Naive thymus-derived CD4-positive, alpha-beta T cell (primary cell): ENCODE data around the gene IL1RAPL2. TPM values are rescaled to one million over a fixed set of nuclear protein-coding genes. Genes with fewer than 3 reads are reported as not detected.

Source experiments
- ATAC-seq: fragments of 150-1000 bp; cut with Tn5 transposase; 2 replicates; pipeline ENCODE4 v1.10.0; 2021; ENCODE audit warnings: mild to moderate bottlenecking, moderate library complexity
- CTCF ChIA-PET: fragments of 350-600 bp; sonication (Branson Sonifier 250); formaldehyde crosslinking; loops from one replicate; lab custom pipeline; 2021; ENCODE audit warnings: antibody characterized with exemption; lab: Charles Lee
- POLR2A ChIA-PET: fragments of 350-600 bp; sonication (Branson Sonifier 250); formaldehyde crosslinking; loops from one replicate; lab custom pipeline; 2021; ENCODE audit warnings: antibody characterized with exemption, inconsistent platforms; lab: Charles Lee
- DNase-seq, 9 donors: peaks; one replicate each; pipeline versions ENCODE4 v3.0.0 to v3.0.0-alpha.2; 2020 to 2022; ENCODE audit warnings: mixed read lengths in 1 of 9
- H3K27ac ChIP-seq: one replicate; pipeline ENCODE4 v1.7.0; 2013; ENCODE audit warnings: mild to moderate bottlenecking, low read depth, low read length, moderate library complexity
- H3K27me3 ChIP-seq, 2 donors: one replicate each; pipeline ENCODE4 v1.7.0; 2013; ENCODE audit warnings: low read length in 2 of 2, mild to moderate bottlenecking in 2 of 2, moderate library complexity in 2 of 2; ENCODE audit not compliant: control insufficient read depth in 2 of 2, insufficient read depth in 2 of 2
- H3K36me3 ChIP-seq, 3 experiments: 1 replicate in 2 of 3; 2 replicates in 1 of 3; pipeline ENCODE4 v1.7.0; 2013; ENCODE audit warnings: low read length in 3 of 3, mild to moderate bottlenecking in 3 of 3, moderate library complexity in 1 of 3; ENCODE audit not compliant: insufficient read depth in 3 of 3, control insufficient read depth in 2 of 3
- H3K4me1 ChIP-seq, 2 donors: one replicate each; pipeline ENCODE4 v1.7.0; 2013; ENCODE audit warnings: low read length in 2 of 2, mild to moderate bottlenecking in 2 of 2, moderate library complexity in 1 of 2; ENCODE audit not compliant: control insufficient read depth in 2 of 2, insufficient read depth in 2 of 2
- H3K4me3 ChIP-seq: 2 replicates; pipeline ENCODE4 v1.7.0; 2013; ENCODE audit warnings: mild to moderate bottlenecking, low read length
- H3K9me3 ChIP-seq, 3 experiments: 1 replicate in 2 of 3; 2 replicates in 1 of 3; pipeline ENCODE4 v1.7.0; 2013; ENCODE audit warnings: low read length in 3 of 3; ENCODE audit not compliant: control insufficient read depth in 2 of 3
- H3K27ac Mint-ChIP-seq, 9 donors: one replicate each; pipeline ENCODE4 v1.8.0; 2020 to 2022; ENCODE audit warnings: mixed read lengths in 9 of 9, mild to moderate bottlenecking in 8 of 9, moderate library complexity in 5 of 9, inconsistent platforms in 2 of 9
- H3K27me3 Mint-ChIP-seq, 5 donors: one replicate each; pipeline ENCODE4 v1.8.0; 2021 to 2022; ENCODE audit warnings: mixed read lengths in 5 of 5, mild to moderate bottlenecking in 1 of 5
- H3K36me3 Mint-ChIP-seq, 5 donors: one replicate each; pipeline ENCODE4 v1.8.0; 2020 to 2022; ENCODE audit warnings: mixed read lengths in 5 of 5, mild to moderate bottlenecking in 3 of 5, inconsistent platforms in 1 of 5
- H3K4me1 Mint-ChIP-seq, 7 donors: one replicate each; pipeline ENCODE4 v1.8.0; 2020 to 2022; ENCODE audit warnings: mixed read lengths in 7 of 7, mild to moderate bottlenecking in 3 of 7, inconsistent platforms in 1 of 7
- H3K4me3 Mint-ChIP-seq, 10 donors: one replicate each; pipeline ENCODE4 v1.8.0; 2020 to 2022; ENCODE audit warnings: mild to moderate bottlenecking in 10 of 10, mixed read lengths in 10 of 10, moderate library complexity in 6 of 10, inconsistent platforms in 2 of 10
- H3K9me3 Mint-ChIP-seq, 11 donors: one replicate each; pipeline ENCODE4 v1.8.0; 2020 to 2022; ENCODE audit warnings: mixed read lengths in 11 of 11, mild to moderate bottlenecking in 4 of 11, inconsistent platforms in 1 of 11, moderate library complexity in 1 of 11
- intact Hi-C, 2 donors: fragments of 100-400 bp; cut with micrococcal nuclease; formaldehyde crosslinking; loops; one replicate each; pipeline ENCODE4 v1.15.1; 2023
- polyA plus RNA-seq, 2 donors: library from polyadenylated mRNA; unstranded; fragments of 300-500 nt; fragmentation: Illumina TruSeq; gene quantifications; one replicate each; pipeline ENCODE4 v1.2.3, GENCODE V29; 2021
- total RNA-seq, 6 experiments: library from RNA in 5 of 6; stranded (reverse) in 5 of 6; gene quantifications; 1 replicate in 5 of 6; 2 replicates in 1 of 6; pipeline ENCODE4 v1.2.3 and lab custom pipeline; 2021 to 2026

Gene IL1RAPL2
- total and polyA plus RNA-seq, 7 experiments from 2014 or later: not detected

- intact Hi-C loops: no loop called here
- Histone ChIP-seq H3K4me1 (no peaks in the 10 kb centered on the region), H3K27ac (no peak overlapping the region), H3K36me3 (no peaks in the 10 kb centered on the region), H3K9me3 (no peaks in the 10 kb centered on the region), H3K4me3 (no peak overlapping the region), H3K27me3 (no peaks in the 10 kb centered on the region)
- H3K4me3 Mint-ChIP-seq: no peak overlapping the region
- ATAC-seq: no peak
- POLR2A ChIA-PET: no interaction called here
- H3K27ac Mint-ChIP-seq: no peak overlapping the region
- no peaks in the 10 kb centered on the region for H3K4me1 Mint-ChIP-seq
- DNase-seq: no peak
- H3K36me3 Mint-ChIP-seq: peaks cover 0 to 5% (median 0%) of the 10 kb centered on the region in 5 donors
- no peaks in the 10 kb centered on the region for H3K27me3 Mint-ChIP-seq
- CTCF ChIA-PET: no interaction called here
- H3K9me3 Mint-ChIP-seq: peaks cover 0 to 10% (median 0%) of the 10 kb centered on the region in 11 donors
Observed at GRCh38 chrX:105475801-105476200, 909.8 kb downstream of the IL1RAPL2 start.

GRCh38 chrX:105477351-105477750 is 911.4 kb downstream of the IL1RAPL2 start:
- Mint-ChIP-seq H3K36me3 (peaks cover 0 to 5% (median 0%) of the 10 kb centered on the region in 5 donors), H3K27ac (no peak overlapping the region), H3K27me3 (no peaks in the 10 kb centered on the region), H3K9me3 (peaks cover 0 to 10% (median 0%) of the 10 kb centered on the region in 11 donors), H3K4me1 (no peaks in the 10 kb centered on the region), H3K4me3 (no peak overlapping the region)
- no peak for DNase-seq
- H3K4me3 ChIP-seq: no peak overlapping the region
- H3K27me3 ChIP-seq: no peaks in the 10 kb centered on the region
- ATAC-seq: no peak
- ChIA-PET POLR2A (no interaction called here), CTCF (no interaction called here)
- H3K36me3 ChIP-seq: no peaks in the 10 kb centered on the region
- intact Hi-C loops: no loop called here
- H3K4me1 ChIP-seq: no peaks in the 10 kb centered on the region
- H3K9me3 ChIP-seq: no peaks in the 10 kb centered on the region
- no peak overlapping the region for H3K27ac ChIP-seq

GRCh38 chrX:105480646-105481310 is 914.8 kb downstream of the IL1RAPL2 start:
- H3K36me3 ChIP-seq: no peaks in the 10 kb centered on the region
- H3K4me3 ChIP-seq: no peak overlapping the region
- Mint-ChIP-seq H3K27ac (no peak overlapping the region), H3K9me3 (peaks cover 0 to 17% (median 2%) of the 10 kb centered on the region in 11 donors), H3K27me3 (no peaks in the 10 kb centered on the region), H3K4me1 (no peaks in the 10 kb centered on the region), H3K4me3 (no peak overlapping the region), H3K36me3 (peaks cover 0 to 5% (median 0%) of the 10 kb centered on the region in 5 donors)
- ChIA-PET CTCF (no interaction called here), POLR2A (no interaction called here)
- no peak overlapping the region for H3K27ac ChIP-seq
- no peak for DNase-seq
- no peaks in the 10 kb centered on the region for H3K9me3 ChIP-seq
- intact Hi-C loops: no loop called here
- no peak for ATAC-seq
- H3K4me1 ChIP-seq: no peaks in the 10 kb centered on the region
- no peaks in the 10 kb centered on the region for H3K27me3 ChIP-seq

GRCh38 chrX:105483011-105483410 is 917.0 kb downstream of the IL1RAPL2 start:
- Histone ChIP-seq H3K27me3 (no peaks in the 10 kb centered on the region), H3K36me3 (no peaks in the 10 kb centered on the region), H3K9me3 (no peaks in the 10 kb centered on the region), H3K4me3 (no peak overlapping the region), H3K27ac (no peak overlapping the region), H3K4me1 (no peaks in the 10 kb centered on the region)
- no peak overlapping the region for H3K4me3 Mint-ChIP-seq
- H3K9me3 Mint-ChIP-seq: peaks cover 0 to 17% (median 2%) of the 10 kb centered on the region in 11 donors
- H3K27ac Mint-ChIP-seq: no peak overlapping the region
- H3K4me1 Mint-ChIP-seq: no peaks in the 10 kb centered on the region
- intact Hi-C loops: no loop called here
- ATAC-seq: no peak
- POLR2A ChIA-PET: no interaction called here
- CTCF ChIA-PET: no interaction called here
- H3K36me3 Mint-ChIP-seq: peaks cover 0 to 5% (median 0%) of the 10 kb centered on the region in 5 donors
- no peaks in the 10 kb centered on the region for H3K27me3 Mint-ChIP-seq
- no peak for DNase-seq

- POLR2A ChIA-PET: no interaction called here
Observed at GRCh38 chrX:105488716-105489115, 922.7 kb downstream of the IL1RAPL2 start.

GRCh38 chrX:105495376-105495775 is 929.4 kb downstream of the IL1RAPL2 start:
- no peak overlapping the region for H3K27ac ChIP-seq
- ATAC-seq: no peak
- POLR2A ChIA-PET: no interaction called here

More at GRCh38 chrX:105488716-105489115, 922.7 kb downstream of the IL1RAPL2 start:
- intact Hi-C loops: no loop called here
- DNase-seq: no peak
- Histone ChIP-seq H3K27ac (no peak overlapping the region), H3K9me3 (no peaks in the 10 kb centered on the region), H3K27me3 (no peaks in the 10 kb centered on the region), H3K4me1 (no peaks in the 10 kb centered on the region), H3K4me3 (no peak overlapping the region), H3K36me3 (no peaks in the 10 kb centered on the region)
- CTCF ChIA-PET: no interaction called here
- no peak overlapping the region for H3K4me3 Mint-ChIP-seq
- no peaks in the 10 kb centered on the region for H3K4me1 Mint-ChIP-seq
- no peak for ATAC-seq
- no peak overlapping the region for H3K27ac Mint-ChIP-seq
- H3K9me3 Mint-ChIP-seq: peaks cover 0 to 8% (median 0%) of the 10 kb centered on the region in 11 donors
- no peaks in the 10 kb centered on the region for H3K27me3 Mint-ChIP-seq
- H3K36me3 Mint-ChIP-seq: no peaks in the 10 kb centered on the region

GRCh38 chrX:105502336-105502735 is 936.3 kb downstream of the IL1RAPL2 start:
- Mint-ChIP-seq H3K4me1 (no peaks in the 10 kb centered on the region), H3K27ac (no peak overlapping the region), H3K27me3 (no peaks in the 10 kb centered on the region), H3K4me3 (no peak overlapping the region), H3K36me3 (no peaks in the 10 kb centered on the region), H3K9me3 (peaks cover 0 to 4% (median 0%) of the 10 kb centered on the region in 11 donors)
- Histone ChIP-seq H3K27me3 (no peaks in the 10 kb centered on the region), H3K36me3 (no peaks in the 10 kb centered on the region), H3K27ac (no peak overlapping the region), H3K4me1 (no peaks in the 10 kb centered on the region), H3K9me3 (no peaks in the 10 kb centered on the region), H3K4me3 (no peak overlapping the region)
- CTCF ChIA-PET: no interaction called here
- POLR2A ChIA-PET: no interaction called here
- DNase-seq: no peak
- no peak for ATAC-seq
- intact Hi-C loops: no loop called here

More at GRCh38 chrX:105495376-105495775, 929.4 kb downstream of the IL1RAPL2 start:
- H3K27ac Mint-ChIP-seq: no peak overlapping the region
- peaks cover 0 to 1% (median 0%) of the 10 kb centered on the region in 11 donors for H3K9me3 Mint-ChIP-seq
- H3K4me1 Mint-ChIP-seq: no peaks in the 10 kb centered on the region
- no peak overlapping the region for H3K4me3 ChIP-seq
- H3K36me3 ChIP-seq: no peaks in the 10 kb centered on the region
- H3K4me1 ChIP-seq: no peaks in the 10 kb centered on the region
- no peaks in the 10 kb centered on the region for H3K9me3 ChIP-seq
- intact Hi-C loops: no loop called here
- CTCF ChIA-PET: no interaction called here
- H3K4me3 Mint-ChIP-seq: no peak overlapping the region
- H3K27me3 ChIP-seq: no peaks in the 10 kb centered on the region
- H3K27me3 Mint-ChIP-seq: no peaks in the 10 kb centered on the region
- no peaks in the 10 kb centered on the region for H3K36me3 Mint-ChIP-seq
- DNase-seq: no peak
